ENCODE data around the gene MED28. TPM values are rescaled to one million over a fixed set of nuclear protein-coding genes. Genes with fewer than 3 reads are reported as not detected.

Gene MED28
- total RNA-seq, 1 donor, result 11.4 TPM

GRCh38 chr4:17630228-17630627 lies 15.8 kb downstream of the MED28 start:
- DNase-seq (ENCODE audit: low read depth), result no peak
- no peak overlapping the region for H3K4me3 ChIP-seq (ENCODE audit: low read depth, low read length)
- TF ChIP-seq, protein P1, sequence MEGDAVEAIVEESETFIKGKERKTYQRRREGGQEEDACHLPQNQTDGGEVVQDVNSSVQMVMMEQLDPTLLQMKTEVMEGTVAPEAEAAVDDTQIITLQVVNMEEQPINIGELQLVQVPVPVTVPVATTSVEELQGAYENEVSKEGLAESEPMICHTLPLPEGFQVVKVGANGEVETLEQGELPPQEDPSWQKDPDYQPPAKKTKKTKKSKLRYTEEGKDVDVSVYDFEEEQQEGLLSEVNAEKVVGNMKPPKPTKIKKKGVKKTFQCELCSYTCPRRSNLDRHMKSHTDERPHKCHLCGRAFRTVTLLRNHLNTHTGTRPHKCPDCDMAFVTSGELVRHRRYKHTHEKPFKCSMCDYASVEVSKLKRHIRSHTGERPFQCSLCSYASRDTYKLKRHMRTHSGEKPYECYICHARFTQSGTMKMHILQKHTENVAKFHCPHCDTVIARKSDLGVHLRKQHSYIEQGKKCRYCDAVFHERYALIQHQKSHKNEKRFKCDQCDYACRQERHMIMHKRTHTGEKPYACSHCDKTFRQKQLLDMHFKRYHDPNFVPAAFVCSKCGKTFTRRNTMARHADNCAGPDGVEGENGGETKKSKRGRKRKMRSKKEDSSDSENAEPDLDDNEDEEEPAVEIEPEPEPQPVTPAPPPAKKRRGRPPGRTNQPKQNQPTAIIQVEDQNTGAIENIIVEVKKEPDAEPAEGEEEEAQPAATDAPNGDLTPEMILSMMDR (IDR thresholded peaks at IDR 0.05; ENCODE audit: insufficient read depth, low read length), result no peak

DNA sequence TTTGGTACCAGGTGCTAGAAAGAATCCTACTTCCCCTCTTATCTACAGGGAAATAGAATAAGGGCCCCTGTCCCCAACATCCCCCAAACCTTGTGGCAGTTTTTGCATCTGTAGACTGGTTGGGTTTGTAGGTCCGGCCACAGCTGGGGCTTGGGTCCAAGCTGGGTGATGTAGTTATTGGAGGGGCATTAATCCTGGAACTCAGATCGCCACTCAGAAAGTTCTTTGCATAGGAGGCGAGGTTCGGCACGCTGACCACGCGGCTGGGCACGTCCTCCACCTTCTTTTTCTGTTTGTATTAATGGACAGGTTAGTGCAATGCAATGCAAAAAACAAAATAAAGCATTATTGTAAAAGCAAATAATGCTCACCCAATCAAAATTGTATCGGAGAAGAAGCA lies 19.2 kb downstream of the MED28 start:
- no peak overlapping the region for H3K4me3 ChIP-seq (ENCODE audit: low read depth, low read length)
- TF ChIP-seq, protein P1 (IDR thresholded peaks at IDR 0.05; ENCODE audit: insufficient read depth, low read length), result no peak
- DNase-seq (ENCODE audit: low read depth), result no peak

DNA sequence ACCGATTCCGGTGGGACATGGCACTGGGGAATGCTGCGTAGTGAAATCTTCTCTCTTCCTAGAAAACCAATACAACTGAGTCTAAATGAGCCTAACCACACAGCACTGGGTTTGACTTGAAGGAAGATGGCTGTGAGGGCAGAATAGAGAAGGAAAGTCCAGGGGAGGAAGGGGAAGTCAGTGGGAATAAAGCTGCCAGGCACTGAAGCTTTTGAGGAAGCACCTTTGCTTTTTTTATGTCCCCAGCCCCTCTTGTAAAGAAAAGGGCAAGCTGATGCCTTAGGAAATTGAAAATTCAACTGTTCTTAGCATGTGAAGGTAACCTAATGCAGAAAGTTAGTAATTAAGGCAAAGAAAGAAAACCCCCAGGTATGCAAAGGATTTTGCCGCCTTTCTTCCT lies 20.6 kb downstream of the MED28 start:
- no peak overlapping the region for H3K4me3 ChIP-seq (ENCODE audit: low read depth, low read length)
- TF ChIP-seq, protein P1 (IDR thresholded peaks at IDR 0.05; ENCODE audit: insufficient read depth, low read length), result no peak
- DNase-seq (ENCODE audit: low read depth), result no peak

- TF ChIP-seq, protein P1 (IDR thresholded peaks at IDR 0.05; ENCODE audit: insufficient read depth, low read length), result no peak
Observed at GRCh38 chr4:17636341-17636695, 21.9 kb downstream of the MED28 start.

DNA sequence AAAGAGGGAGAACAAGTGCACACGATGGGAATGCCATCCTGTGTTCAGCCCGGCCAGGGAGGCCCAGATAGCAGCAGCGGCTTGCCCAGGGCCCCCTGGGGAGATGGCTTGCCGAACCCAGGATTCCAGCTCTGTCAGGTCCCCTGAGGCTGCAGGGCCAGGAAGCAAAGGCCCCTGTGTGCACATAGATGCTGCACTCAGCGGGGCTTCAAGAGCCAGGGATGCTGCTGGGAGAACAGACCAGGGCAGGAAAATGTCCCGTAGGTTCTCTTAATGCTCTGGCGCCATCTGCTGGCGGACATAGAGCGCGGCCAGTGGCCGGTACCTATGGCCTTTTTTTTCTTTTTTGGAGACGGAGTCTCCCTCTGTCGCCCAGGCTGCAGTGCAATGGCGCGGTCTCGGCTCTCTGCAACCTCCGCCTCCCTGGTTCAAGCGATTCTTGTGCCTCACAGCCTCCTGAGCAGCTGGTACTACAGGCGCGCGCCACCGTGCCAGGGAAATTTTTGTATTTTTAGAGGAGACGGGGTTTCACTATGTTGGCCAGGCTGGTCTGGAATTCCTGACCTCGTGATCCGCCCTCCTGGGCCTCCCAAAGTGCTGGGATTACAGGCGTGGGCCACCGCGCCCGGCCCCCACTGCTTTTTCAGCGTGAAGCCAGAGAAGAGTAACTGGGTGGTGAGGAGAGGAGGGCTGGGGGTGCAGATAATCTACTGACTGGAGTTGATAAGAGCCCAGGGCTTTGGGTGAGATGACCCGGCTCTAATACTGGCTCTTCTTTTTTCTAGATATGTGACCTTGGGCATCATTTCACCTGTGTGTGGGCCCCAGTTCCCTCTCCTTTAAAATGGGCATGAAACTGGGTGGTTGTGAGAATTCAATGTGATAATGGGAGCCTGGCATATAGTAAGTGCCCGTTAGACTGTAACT lies 22.5 kb downstream of the MED28 start:
- peak; percentile 69 for DNase-seq (ENCODE audit: low read depth)
- TF ChIP-seq, protein P1 (IDR thresholded peaks at IDR 0.05; ENCODE audit: insufficient read depth, low read length), result peak; percentile 87
- no peak overlapping the region for H3K4me3 ChIP-seq (ENCODE audit: low read depth, low read length)

More at GRCh38 chr4:17636341-17636695, 21.9 kb downstream of the MED28 start:
- H3K4me3 ChIP-seq (ENCODE audit: low read depth, low read length), result no peak overlapping the region
- DNase-seq (ENCODE audit: low read depth), result no peak

DNA sequence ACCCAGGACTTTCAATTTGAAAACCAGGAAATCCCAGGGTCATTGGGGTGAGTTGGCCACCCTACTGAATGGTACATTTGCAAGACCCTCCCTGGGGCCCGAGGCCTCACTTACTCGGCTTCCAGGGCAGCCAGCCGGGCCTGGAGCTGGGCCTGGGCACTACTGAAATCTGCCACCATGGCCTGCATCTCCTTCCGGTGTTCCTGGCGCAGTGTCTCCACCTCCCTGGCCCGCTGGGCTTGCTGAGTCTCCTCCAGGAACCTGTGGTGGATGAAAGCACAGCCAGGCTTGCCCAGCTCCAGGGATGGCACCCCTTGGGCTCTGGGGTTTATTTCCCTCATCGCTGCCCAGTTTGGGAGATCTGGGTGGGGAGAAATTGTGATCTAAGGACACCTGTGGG lies 24.7 kb downstream of the MED28 start:
- TF ChIP-seq, protein P1 (IDR thresholded peaks at IDR 0.05; ENCODE audit: insufficient read depth, low read length), result no peak
- no peak for DNase-seq (ENCODE audit: low read depth)
- H3K4me3 ChIP-seq (ENCODE audit: low read depth, low read length), result no peak overlapping the region

Data from fibroblast of the aortic adventitia (primary cell).